HG02759 (cell line): ENCODE measurements around the gene DGKD.

Experiments used
- ATAC-seq: cut with Tn5 transposase; IDR thresholded peaks from one replicate; pipeline ENCODE4 v1.9.1; 2021; ENCODE audit warnings: mild to moderate bottlenecking, moderate library complexity; ENCODE audit not compliant: unreplicated experiment

The DGKD gene

DNA sequence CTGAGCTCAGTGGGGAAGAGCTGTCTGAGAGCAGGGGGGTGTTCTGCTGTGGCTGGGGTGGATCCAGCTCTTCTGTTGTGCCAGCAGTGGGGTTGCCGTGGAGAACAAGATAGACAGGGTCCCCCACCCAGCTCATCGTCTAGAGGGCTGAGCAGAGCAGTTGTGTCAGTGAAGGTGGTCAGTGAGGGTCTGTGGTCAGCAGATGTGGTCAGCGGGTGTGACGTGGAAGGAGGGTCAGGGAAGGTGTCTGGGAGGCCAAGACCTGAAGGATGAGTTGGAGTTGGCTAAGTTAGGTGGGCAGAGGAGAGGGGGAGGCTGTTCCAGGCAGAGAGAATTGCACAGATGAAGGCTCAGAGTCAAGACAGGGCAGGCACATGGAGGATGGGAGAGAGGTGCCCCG lies 103.1 kb downstream of the DGKD start:
- no peak for ATAC-seq

DNA sequence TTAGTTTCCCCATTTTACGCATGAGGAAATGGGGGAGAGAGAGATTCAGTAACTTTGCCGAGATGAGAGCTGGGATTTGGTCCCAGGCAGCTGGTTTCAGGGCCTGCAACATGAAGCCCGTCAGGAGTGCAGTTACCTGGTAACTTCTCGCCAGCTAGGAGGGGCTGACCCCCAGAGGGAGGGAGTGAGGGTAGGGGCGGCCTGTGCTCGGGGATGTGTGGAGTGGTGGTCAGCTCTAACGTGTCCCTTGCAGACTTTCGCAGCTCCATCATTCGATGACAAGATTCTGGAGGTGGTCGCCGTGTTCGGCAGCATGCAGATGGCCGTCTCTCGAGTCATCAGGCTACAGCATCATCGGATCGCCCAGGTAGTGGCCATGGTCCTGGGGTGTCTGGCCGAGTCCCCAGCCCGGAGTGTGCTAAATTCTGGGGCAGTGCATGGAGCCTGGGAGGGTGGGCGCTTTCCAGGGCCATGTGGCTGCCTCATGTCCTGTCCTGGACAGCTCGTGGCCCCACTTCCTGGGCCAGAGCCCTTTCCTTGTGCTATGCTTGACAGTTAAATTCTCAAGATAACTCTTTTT lies 103.8 kb downstream of the DGKD start:
- ATAC-seq: no peak

DNA sequence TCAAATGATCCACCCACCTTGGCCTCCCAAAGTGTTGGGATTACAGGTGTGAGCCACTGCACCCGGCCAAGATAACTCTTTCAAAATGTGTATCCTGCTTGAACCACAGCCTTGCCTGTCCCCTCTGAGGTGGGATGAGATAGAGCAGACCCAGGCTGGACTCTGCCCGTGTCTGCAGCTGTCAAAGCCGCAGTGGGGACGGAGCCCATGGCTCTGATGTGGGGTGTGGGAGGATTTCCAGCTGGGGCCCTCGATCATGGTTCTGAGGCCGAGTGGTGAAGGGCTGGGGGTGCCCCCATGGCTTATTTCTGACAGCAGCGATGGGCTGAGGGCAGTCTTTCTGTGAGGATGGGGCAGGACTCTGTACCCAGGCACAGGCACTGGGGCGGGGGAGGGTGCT lies 104.5 kb downstream of the DGKD start:
- no peak for ATAC-seq

DNA sequence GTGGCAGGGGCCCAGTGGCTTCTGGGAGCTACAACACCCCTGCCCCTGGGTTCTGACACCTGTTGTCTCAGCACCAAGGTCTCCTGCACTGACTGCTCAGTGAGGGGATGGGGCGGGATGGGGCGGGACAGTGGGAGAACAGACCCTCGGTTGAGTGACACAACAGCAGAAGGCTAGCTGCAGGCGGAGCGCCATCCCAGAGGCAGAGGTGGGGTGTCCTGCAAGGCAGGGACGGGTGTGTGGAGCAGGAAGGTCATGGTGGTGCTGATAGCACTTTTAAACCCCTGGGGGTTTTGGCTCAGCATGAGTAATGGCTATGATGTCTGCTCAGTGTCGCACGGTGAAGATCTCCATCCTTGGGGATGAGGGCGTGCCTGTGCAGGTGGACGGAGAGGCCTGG lies 105.1 kb downstream of the DGKD start:
- no peak for ATAC-seq

DNA sequence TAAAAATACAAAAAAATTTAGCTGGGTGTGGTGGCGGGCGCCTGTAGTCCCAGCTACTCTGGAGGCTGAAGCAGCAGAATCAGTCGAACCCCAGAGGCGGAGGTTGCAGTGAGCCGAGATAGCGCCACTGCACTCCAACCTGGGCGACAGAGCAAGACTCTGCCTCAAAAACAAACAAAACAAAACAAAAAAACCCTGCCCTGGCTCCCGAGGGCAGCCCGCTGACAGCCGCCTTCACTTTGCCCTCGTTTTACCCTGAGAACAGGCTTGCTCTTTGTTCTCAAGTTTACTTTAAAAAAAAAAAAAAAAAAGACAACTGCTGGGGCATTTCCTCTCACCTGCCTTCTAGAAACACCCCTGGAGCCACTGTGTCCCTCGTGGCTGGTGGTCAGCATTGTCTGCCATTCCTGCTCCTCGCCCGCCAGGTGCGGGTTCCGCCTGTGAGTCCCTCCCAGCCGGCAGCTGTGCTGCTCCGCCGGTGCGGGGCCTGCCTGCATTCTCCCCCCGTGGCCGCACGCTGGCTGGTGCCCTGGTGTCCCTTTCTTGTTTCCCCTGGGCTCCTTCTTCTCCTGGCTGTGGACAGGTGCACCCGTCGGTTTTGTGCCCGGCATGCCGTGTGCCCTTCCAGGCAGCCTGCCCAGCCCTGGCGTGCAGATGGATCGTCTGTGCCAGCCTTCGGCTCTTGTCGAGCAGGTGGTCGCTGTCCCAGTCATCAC lies 106.6 kb downstream of the DGKD start:
- no peak for ATAC-seq

DNA sequence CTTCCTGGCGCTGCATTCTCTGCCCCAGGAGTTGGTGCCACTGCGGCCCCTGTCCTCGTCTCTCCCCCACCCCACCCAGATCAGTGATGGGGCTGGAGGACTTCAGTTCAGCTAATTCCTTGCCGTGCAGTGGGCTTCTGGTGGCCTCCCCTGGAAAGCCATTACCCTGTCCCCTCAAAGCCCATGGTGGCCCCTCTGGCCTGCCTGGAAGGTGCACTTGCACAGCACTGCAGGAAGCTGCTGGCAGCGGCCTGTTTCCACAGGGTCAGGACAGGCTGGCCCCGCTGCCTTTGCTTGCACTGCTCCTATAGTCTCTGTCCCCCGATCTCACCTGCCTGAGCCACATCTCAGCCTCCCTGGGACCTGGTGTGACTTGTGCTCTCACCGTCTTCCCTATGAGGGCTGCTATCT lies 107.2 kb downstream of the DGKD start:
- no peak for ATAC-seq

DNA sequence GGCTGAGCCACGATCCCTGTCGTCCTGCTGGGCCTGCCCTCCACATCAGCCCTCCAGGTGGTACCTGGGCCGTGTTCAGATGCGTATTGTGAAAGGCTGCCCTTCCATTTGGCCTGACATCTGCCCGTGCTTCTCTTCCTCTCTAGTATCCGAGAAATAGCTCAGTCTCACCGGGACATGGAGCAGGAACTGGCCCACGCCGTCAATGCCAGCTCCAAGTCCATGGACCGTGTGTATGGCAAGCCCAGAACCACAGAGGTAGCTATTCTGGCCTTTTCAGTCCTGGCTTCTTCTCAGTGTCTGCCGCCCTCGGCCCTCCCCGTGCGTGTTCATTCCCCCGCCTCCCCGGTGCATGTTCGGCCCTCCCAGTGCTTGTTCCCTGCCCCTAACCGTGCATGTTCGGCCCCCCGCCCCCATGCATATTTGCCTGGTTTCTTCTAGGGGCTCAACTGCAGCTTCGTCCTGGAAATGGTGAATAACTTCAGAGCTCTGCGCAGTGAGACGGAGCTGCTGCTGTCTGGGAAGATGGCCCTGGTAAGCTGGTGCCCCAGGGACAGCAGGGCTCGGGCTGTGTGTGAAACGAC lies 108.0 kb downstream of the DGKD start:
- no peak for ATAC-seq

DNA sequence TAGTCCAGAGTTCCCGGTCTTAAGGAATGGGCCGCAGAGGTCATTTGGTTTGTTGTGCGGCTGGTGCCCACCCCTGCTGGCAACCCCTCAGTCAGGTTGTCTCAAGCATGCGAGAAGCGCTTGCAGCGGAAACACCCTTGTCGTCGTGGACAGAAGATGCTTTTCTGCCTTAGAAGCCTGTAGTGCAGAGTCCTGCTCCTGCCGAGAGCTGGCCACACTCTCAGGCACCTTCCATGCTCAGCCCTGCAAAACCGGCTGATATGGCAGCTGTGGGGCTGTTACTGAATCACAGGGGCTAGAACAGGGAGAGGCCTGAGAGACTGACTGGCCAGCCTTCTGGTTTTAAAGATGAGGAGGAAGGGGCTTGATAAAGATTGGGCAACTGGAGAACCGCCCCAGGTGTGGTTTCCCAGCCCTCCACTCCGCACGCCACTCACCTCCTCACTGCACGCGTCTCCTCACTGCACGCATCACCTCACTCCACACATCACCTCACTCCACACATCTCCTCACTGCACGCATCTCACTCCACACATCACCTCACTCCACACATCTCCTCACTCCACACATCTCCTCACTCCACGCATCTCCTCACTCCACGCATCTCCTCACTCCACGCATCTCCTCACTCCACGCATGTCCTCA lies 108.7 kb downstream of the DGKD start:
- no peak for ATAC-seq

DNA sequence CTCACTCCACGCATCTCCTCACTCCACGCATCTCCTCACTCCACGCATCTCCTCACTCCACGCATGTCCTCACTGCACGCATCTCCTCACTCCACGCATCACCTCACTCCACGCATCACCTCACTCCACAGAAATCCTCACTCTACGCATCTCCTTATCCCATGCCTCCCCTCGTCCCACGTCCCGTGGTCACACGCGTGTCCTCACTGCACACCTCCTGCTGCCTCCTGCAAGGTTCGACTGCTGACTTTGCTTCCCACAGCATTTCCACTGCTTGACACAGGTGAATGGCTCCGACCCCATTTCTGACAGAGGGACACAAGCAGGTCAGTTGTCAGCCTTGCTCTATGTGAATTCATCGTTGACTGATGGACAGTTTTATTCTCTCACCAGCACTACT lies 109.3 kb downstream of the DGKD start:
- no peak for ATAC-seq

DNA sequence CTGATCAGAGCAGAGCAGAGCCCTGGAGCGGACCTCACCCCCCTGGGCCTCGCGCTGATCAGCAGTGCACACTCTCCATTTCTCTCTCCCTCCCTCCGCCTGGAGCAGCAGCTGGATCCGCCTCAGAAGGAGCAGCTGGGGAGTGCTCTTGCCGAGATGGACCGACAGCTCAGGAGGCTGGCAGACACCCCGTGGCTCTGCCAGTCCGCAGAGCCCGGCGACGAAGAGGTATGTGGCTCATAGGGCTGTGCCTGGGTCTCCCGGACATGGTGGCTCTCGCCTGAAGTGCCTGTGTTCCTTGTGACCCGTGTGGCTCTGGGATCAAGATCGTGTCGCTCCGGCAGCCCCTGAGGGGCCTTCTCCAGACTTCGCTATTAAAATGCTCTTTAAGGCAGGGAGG lies 109.8 kb downstream of the DGKD start:
- no peak for ATAC-seq

DNA sequence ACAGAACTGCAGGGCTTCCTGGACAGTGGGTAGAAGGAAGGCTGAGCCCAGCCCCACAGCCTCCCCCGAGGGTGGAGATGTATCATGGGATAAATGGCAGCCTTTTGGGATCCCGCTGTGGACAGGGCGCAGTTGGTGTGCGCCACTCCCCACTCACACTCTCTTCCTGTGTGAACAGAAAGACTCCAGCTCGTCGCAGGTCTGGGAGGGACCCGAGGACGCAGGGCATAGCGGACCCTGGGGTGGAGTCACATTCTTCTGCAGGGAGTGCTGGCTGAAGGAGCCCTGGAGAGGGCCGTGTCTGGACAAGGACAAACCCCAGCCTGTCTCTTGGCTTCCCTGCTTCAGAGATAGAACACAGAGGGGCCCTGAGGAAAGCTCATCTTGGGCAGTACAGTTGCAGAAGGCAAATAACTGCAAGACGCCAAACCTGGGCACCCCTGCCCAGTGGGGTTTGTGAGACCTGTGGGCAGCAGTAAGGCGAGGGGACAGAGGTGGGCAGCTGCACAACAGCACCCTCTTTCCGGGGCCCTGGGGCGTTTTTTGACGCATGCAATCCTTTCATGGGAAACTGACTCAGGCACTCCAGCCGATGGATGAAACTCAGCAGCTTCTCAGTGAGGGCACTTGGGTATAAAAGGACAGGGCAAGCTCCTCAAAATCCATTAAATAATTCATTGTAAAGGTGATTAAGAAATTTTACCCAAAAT lies 110.4 kb downstream of the DGKD start:
- ATAC-seq: no peak

DNA sequence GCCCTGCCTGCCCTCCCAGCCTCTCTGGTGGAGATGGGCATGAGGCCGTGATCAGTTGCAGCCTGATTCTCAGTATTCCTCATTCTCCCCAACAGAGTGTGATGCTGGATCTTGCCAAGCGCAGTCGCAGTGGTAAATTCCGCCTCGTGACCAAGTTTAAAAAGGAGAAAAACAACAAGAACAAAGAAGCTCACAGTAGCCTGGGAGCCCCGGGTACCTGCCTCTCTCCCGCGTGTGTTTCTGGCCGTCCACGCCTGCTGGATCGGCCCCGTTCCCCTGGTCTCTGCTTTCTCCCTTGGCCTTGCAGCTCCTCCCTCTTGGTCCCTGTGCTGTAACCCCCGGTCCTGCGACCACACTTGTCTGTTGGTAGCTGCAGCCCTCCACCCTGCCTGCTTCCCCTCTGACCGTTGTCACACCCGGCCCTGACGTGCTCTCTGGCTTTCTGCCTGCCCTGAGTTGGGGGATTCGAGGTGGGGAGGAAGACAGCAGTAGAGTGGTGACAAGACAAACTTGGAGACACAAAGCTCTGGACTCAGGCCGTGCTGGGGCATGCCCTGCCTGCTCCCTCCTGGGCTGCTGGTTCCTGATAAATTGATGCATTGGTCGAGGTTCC lies 112.8 kb downstream of the DGKD start:
- ATAC-seq: no peak

DNA sequence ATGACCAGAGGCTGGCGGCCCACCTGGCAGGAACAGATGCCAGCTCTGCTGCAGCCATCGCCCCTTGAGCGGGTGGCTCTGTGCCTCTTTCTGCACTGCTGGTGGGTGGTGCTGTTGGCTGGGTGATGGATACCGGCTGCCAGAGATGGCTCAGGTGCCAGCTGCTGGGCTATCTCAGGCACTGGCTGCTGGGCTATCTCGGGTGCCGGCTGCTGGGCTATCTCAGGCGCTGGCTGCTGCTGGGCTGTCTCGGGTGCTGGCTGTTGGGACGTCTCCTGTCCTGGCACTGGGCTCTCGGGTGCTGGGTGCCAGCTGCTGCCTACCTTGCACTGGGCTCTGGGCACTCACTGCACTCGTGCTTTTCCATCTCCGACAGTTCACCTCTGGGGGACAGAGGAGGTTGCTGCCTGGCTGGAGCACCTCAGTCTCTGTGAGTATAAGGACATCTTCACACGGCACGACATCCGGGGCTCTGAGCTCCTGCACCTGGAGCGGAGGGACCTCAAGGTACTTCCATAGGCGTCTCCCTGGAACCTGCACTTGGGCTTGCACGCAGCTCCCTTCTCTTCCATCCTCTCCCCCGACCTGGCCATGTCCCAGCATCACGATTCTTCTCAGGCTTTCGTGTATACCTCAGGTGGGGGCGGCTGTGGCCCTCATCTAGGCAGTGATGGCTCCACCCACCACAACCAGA lies 113.9 kb downstream of the DGKD start:
- ATAC-seq: no peak

DNA sequence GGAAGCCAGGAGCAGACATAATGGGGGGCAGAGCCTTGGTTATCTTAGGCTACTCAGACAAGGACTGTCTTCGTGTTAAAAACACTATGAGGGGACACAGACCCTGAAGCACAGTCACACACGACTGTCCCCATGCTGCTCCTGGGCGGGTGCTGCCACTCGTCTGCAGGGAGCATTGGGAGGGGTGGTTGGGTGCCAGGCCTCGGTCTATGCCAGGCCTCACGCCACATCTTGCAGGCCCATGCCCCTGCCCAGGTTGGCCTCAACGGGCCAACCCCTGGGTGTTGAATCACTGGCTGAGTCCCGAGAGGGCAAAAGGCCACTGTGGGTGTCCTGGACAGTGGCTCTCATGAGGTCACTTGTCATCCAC lies 114.4 kb downstream of the DGKD start:
- no peak for ATAC-seq

DNA sequence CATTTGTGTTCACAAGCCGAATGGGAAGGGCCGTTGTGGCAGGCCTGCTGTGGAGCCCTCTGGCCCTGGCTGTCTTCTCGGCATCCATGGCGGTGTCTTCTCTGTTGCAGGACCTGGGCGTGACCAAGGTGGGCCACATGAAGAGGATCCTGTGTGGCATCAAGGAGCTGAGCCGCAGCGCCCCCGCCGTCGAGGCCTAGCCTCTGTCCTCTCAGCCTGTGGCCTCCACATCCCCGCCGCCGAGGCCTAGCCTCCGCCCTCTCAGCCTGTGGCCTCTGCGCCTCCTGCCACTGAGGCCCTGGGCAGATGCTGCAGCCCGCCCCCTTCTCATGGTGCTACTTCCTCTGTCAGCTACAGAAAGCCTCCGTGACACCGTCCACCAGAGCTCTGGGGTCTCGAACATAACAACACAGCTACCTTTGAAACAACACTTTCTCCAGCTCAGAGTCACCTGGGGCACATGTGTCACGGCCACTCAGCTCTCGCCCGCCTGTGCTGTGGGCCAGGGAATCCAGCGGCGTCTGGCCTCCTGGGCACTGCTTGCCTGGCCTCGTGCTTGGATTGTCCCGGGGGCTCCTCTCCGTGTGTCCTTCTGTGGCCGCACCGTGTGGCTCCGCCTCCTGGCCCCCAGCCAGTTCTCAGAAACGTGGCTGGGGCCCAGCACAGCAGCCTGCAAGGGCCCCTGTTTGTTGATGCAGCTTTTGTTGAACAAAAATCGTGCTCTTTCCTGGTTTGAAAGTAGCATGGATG lies 115.1 kb downstream of the DGKD start:
- no peak for ATAC-seq

DNA sequence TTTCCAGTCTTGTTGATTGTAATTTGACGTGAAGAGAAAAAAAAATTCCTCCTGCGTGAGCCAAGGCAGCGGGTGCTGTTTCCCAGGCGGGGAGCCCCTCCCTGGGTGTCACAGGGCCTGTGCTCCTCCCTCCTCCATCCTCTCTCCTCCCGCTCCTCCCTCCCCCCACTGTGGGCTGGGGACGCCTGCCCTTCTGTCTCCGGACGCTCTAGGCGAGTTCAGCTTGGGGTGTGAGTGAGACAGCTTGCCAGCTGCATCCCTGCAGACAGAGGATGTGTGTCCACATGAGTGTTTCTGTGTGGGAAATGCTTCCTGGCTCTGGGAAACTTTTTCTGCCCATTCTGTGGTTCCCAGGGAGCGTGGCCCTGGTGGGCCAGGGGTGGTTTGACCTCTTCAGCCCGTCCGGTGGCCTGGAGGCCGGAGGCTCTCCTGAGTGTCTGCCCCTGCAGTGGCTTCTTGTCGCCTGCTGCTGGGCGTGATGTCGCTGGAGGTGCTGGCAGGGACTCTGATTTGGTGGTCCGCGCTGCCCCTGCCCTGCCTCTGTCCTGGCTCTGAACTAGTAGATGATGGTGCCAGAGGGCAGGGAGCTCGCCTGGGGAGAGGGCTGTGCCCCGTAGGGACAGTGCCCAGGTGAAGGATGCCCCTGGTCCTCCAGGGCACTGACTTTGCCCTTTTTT lies 115.9 kb downstream of the DGKD start:
- no peak for ATAC-seq

DNA sequence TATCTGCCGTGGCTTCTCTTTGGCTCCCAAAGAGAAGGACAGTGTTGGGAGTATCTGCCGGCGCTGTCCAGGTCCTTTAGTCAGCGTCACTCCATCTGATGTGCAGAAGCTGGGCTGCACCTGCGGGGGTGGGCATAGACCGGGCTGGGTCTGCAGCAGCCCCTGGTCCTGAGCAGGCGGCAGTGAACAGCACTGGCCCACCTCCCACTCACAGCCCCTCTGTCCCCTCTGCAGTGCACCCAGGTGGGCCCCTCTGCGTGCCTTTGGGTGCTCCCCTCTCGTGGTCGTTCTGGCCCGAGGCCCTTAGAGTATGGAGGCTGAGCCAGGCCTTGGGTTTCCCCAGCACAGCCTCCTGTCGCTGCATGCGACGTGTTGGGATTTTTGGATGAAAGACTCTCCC lies 116.5 kb downstream of the DGKD start:
- no peak for ATAC-seq

DNA sequence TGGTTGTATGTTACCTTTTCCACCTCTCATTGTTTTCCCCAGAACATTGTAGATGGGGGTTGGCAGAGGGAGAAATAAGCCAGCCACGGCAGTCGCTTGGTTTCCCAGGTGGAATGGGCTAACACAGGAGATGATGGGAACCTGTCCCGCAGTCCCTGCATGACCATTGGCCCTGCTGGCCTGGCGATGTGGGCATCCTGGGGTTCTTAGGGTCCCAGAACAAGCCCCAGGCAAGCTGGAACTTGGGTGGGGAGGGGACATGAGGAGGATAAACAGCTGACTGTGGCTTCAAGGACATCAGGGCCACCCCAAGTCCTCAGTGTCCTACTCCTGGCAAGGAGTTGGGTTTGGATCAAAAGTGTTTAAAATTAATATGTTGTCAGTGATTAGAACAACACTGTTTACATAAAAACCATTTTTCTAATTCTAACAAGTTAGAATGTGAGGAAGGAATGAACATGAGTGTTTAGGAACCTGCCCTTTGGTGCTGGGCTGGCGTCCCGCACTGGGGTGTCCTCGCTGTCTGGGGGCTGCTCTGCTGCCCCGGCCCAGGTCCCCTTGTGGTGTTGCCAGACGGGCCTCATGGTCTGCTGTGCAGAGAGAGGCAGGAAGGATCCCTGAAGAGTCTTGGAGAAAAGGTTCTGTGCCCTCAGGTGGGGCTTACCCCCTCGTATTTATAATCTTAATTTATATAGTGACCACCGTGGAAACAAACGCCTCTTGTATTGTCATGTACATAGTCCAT lies 117.2 kb downstream of the DGKD start:
- no peak for ATAC-seq

DNA sequence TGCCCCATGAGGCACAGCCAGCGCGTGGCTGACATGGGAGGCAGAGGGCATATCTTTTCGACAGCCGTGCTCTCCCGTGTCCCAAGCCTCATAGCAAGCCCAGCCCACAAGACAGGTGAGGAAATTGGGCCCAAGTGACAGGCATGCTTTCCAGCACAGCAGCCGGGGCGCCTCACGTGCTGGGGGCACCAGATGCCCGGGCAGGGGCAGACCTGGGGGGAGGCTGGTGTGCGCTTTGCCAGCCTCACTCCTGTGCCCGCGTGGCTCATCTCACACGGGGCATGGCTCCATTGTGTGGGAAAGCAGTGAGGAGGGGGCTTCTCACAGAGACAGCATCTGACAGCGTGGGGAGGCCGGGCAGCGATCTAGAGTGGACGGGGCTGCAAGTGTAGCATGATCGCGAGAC lies 119.1 kb downstream of the DGKD start:
- ATAC-seq: no peak
